HG02973 (cell line): ENCODE results near the gene FSD1L.
A peak's percentile ranks its signal among the peaks of the same experiment; 100 is the strongest.

Source experiments
- ATAC-seq: cut with Tn5 transposase; IDR thresholded peaks from one replicate; pipeline ENCODE4 v1.9.1; 2021; ENCODE audit warnings: moderate library complexity; ENCODE audit not compliant: unreplicated experiment

Gene FSD1L

DNA sequence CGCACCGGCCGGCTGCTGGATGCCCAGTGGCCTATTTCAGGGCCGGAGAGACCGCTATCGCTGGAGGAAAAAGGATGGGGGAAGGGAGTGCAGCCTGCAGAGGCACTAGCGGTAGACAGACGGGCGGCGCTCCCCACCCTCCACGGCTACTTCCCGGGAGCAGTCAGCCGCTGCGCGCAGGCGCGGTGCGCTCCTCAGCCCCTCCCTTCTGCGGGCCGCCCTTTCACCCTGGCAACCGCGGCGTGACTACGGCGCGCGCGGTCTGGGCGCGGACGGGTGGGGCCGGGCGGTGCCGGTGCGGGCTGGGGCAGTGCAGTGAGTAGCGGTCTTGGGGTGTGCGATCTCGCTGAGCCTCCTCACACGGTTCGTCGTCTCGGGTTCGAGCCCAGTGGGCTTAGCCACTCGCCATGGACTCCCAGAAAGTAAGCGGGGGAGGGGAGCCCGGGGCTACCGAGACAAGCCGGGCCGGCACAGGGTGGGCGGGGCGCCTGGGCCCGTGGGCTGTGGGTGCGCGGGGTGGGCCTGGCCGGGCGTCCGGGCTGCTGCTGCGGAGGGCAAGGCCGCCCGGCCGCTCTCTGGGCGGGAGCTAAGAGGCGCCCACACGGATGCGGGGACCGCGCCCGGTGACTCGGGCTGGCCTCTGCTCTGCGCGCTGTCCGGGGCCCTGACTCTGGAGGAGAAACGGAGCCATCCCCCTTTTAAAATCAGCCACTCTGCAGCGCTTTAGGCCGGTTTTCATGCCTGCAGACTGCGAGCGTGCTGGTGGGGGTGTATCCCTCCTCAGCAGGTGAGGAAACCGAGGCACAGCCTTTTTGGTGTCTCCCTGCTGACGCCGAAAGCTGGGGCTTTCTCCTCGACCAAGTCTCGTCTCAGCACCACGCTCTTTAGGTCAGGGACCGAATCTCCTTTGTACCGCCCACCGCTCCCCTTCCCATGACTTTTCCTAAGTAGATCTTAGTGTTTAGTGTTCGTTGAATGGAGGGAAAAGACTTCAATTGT lies at the start of gene FSD1L:
TSS of gene FSD1L (plus strand) at position 221 of the 999 bp plus-strand sequence. CDS start at position 408, 187 bp downstream.
- peak; percentile 93 for ATAC-seq

DNA sequence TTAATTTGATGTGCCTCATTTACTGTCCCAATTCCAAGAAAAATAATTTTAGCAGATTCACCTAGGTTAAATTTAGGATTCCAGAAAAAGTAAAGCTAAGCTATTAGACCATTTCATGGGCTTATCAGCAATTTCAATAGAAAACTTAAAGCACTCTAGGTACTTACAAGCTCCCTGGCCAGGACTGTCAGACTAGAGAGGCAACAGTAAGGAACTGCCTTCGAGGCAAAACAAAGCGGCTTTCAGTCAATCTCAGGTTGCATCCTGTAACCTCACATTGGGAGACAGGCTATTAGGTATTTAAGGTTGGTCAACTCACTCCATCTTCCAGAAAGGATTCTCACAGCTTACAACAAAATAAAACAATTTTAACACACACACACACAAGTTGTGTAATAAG lies 48.7 kb upstream of the FSD1L start:
- ATAC-seq: no peak

DNA sequence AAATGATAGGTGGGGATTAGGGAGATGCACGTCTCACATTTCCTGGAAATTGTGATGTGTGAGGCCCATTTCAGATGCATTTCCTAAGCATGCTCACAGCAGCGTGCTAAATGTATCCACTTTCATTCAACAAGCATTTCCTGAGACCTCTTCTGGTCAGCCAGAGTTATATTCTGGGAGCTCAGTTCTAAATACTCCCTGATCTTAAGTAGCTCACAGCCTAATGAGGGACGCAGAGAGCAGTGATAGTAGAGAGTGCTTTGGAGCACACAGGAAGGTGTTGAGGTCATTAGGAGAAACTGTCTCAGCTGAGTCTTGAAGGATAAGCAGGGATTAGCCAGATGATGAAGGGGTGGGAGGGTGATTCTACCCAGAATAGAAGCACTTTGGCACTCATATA lies 46.2 kb upstream of the FSD1L start:
- ATAC-seq: no peak

DNA sequence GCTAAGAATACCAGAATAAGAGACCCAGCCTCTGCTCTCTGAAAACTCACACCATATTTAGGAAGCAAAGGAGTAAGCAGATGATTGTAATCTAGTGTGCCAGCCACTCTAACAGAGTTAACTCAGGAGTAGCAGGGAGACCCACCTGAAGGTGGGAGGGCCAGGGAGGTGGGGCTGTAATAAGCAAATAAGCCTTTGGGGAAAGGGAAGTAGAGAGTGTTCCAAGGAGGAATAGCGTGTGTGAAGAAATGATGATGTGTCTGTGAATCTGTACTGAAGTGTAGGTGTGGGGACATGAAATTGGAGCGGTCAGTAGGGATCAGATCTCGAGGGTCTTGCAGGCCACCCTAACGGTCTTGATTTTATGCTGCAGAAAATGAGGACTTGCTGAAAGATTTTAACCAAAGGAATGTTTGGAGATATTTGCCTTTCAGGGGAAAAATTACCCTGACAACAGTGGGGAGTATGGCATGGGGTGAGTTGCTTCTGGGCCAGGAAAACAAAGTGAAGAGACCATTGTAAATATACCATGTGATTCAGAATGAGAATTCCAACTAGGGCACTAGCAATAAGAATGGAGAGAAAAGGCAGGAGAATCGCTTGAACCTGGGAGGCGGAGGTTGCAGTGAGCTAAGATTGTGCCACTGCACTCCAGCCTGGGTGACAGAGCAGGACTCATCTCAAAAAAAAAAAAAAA lies 44.1 kb upstream of the FSD1L start:
- no peak for ATAC-seq

DNA sequence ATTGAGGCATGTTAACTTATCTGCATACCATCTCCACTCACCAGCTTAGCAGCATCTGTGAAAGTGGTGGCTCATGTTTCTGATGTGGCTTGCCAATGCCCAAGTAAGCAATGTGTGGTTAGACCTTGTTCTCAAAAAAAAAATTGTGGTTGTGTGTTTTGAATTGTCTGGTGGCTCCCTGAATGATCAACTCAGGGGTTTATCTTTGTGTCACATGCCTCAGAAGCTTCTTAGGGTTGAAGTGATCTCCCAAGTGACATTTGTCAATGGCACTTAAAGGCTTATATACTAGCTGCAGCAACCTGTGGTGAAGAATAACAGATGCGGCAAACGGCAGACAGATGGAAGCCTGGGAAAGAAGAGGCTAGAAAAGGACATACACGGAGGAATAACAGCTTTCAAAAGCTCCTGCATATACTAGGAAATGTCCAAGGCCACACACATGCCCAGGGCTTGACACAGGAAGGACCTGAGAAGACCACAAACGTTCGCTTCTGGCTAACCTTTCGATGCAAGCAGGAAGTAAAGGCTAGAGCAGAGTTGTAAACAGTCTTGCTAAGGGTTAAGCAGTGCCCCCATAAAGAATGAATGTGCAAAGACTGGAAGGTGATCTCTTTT lies 42.2 kb upstream of the FSD1L start:
- peak; percentile 91 for ATAC-seq

DNA sequence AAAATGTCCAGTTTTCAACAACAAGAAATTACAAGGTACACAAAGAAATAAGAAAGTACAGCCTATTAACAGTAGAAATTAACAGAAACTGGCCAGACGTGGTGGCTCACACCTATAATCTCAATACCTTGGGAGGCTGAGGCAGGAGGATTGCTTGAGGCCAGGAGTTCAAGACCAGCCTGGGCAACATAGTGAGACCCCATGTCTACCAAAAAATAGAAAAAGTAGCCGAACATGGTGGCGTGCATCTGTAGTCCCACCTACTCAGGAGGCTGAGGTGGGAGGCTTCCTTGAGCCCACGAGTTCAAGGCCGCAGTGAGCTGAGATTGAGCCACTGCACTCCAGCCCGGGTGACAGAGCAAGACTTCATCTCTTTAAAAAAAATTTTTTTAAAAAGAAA lies 41.5 kb upstream of the FSD1L start:
- ATAC-seq: no peak

DNA sequence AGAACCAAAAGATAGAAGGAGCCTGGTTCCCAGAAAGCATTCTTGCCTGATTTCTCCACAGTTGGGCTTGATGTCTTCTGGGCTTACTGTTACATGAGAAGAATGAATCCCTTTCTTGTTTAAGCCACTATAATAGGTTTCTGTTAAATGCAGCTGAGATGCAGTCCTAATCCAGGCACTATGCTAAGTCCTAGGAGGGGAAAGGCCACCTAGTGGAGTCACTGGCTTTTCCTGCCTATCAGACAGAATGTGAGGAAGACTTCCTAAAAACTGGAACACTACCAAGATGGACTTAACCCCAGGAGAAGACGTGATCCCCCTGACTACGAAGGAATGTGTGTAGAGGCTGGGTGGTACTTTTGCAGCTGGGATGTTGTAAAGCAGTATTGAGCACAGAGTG lies 34.3 kb upstream of the FSD1L start:
- ATAC-seq: no peak

DNA sequence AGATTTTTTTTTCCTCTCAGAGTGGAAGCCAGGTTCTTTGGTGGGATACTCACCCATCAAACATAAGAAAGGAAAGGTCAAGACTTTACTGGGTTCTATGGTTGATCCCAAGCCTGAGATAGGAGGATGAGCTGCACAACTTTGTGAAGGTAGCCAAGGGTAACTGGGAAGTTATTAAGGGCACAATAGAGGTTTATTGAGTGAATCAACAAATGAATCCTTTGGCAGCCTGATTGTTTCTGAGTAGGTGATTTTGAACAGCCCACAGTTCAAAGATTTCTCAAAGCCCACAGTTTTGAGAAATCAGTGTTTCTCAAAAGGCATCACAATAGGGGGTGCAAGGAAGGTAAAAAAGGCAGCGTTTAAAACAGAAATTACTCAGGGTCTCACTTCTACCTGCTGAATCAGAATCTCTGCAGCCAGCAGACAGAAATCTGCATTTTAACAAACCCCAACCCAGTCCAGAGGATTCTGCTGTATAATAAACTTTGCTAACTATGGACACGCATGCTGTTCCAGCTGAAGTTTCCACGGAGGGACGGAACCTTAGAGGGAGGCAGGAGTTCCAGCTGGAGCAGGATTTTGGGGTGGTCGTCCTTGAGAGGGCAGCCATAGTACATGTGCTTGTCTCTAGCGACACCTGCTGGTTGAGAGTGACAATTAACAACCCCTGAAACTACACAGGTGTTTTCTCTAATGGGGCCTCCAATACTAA lies 32.7 kb upstream of the FSD1L start:
- peak; percentile 71 for ATAC-seq

DNA sequence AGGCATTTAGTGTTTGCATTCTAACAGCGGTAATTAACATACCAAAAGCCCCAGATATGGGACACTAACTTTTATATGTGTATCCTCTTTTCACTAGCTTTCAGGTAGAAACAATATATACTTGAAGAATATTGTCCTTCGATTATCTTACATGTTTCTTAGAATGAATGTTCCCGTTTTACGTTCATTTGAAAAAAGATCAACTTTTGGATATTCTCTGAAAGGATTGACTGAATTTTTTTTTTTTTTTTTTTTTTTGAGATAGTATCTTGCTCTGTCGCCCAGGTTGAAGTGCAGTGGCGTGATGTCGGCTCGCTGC lies 32.2 kb upstream of the FSD1L start:
- ATAC-seq: no peak

DNA sequence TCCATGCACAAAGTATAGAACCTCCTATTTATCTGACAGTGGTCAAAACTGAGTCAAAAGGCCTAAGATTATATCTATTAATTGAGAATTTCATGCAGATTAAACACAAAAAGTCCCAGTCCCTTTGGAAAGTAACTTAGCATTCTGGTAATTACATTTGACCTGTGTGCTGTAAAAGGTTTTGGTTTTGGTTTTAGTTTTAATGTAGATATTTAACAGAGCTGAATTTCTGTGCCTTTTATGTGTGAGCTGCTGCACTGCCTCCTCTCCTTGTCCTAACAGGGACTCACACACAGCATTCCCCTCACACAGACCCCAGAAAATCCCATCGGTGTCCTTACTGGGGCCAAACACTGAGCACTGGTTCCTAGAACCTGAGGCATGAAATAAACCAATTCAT lies 31.0 kb upstream of the FSD1L start:
- ATAC-seq: peak; percentile 73

DNA sequence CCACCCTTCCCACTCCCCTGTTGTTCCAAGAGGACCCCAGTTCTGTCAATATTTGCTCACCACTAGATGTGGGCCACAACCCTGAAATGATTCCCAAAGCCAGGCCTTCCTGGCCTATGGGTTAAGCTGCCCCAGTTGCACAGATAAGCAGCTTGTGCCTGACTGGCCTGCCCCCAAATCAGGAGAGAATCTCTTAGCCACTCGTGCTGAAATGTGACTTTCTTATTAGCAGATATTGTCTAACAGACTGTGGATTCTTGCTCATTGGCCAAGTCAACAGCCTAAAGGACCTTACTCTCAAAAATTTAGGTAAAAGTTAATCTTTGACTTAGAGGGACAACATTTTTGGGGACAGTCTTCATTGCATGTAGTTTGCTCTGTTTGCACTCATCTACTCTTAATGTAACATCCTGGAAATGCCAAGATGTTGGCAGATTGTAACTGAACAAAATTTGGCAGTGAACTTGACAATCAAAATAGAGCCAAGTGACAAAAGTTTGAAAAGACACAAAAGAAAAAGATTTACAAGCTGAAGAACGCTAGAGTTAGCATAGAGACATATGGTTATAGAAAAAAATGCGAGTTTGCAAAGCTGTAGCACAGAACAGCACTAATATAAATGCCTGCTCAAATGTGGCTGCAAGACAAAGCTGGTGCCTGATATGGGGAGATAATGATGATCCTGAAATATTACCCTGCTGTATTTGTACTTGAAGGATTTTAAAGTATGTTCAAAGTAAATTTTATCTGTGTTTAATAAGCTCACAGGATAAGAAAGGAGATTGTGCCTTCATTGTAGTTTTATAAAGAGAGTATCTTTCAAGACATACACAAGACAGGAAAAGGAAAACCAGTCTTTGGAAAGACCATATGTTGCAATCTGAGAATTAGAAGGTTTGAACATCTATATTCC lies 29.0 kb upstream of the FSD1L start:
- no peak for ATAC-seq

DNA sequence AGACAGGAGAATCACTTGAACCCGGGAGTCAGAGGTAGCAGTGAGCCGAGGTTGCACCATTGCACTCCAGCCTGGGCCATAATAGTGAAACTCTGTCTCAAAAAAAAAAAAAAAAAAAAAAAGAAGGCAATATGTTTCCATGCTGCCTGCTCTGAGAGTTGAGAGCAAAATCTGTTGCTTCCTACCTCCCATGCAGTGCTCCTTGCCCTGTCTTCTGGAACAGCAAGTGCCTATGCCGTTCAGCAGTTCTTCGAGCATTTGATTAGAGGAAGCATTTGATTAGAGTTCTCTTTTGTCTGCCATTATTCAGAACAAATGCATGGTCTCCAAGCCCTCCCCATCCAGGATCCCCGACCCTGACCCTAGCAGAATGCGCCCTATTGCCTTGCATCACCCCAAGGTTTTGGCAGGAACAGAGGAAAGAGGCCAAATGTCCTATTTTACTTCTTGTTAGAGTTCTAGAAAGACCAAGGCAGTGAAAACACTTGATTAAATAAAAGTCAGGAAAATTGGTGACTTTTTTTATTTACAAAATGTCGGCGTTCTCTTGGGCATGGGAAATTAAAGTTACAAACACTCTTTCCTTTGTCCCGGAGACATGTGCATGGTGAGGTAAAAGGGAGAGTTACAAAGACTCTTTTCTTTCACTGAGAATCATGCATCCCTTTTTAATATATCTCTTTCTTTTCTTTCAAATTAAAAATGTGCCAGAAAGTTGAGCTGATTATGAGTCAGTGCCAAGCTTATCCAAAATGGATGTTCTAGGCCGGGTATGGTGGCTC lies 27.8 kb upstream of the FSD1L start:
- no peak for ATAC-seq

DNA sequence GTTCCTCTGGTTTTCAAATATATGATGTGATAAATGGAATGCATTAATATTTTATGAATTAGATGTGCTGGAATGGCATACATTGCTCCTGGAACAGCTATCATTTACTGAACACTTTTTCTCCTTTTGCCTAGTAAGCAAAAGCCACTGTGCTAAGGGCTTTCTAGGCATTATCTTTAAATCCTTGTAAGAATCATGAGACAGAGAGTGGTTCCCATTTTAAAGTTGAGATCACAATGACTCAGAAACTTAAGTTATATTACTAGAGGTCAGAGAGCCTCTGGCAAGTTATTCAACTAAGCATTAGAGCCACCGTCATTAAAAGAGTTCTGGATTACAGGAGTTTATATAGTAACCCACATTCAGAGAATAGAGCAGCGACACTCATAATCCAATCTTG lies 26.7 kb upstream of the FSD1L start:
- ATAC-seq: no peak

DNA sequence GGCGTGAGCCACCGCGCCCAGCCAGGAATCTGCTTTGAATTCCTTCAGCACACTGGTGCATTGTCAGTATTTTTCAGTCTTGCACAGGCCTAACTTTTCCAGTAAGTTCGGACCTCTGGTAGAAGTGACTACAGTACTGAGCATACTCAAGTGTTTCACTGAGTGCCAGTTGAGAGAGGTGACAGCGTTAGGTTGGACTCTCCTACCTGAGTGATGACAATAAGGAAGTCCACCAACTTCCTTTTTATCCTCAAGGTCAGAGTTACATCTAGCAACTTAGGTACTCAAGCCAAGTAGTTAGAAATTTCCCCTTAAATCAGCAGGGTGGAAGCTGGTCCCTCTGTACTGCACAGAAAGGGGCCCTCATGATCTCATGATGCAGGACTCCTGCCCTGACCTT lies 26.0 kb upstream of the FSD1L start:
- ATAC-seq: no peak

DNA sequence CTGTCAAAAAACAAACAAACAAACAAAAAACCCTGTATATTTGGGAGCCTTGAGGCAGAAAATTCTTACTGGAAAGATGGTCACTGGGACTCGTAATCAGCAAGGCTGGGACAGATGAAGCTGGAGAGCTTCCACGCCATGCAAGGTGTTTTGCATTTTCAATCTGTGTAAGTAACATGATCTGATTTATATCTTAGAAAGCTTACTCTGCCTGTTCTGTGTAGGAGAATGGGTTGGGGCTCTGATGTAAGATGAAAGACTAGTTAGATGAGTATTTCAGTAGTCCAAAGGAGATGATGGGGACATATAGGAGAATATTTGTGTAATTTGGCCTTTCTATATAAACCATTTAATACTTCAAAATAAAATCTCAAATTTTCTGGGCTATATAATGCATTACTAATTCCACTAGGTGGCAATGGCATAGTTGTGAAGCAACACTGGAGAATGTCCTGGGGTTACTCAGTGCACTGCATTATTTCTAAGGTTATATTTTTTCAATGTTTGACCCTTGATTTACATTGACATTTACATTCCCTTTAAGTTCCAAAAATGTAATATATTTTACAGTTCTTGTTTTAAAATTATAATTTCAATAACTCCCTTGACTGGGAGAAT lies 21.9 kb upstream of the FSD1L start:
- ATAC-seq: no peak

DNA sequence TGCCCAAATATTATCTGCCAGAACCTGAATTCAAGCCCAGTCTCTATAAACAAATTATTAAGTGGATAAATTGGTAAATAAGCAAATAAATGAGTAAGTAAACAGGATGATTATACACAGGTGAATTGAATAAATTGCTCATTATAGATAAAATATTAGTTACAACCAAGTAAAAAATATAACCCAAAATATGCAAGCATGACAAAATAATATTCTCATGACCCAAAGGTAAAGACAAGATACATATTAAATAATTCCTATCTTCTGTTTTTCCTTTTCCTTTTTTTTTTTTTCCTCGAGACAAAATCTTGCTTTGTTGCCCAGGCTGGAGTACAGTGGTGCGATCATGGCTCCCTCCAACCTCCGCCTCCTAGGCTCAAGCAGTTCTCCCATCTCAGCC lies 21.2 kb upstream of the FSD1L start:
- ATAC-seq: no peak

DNA sequence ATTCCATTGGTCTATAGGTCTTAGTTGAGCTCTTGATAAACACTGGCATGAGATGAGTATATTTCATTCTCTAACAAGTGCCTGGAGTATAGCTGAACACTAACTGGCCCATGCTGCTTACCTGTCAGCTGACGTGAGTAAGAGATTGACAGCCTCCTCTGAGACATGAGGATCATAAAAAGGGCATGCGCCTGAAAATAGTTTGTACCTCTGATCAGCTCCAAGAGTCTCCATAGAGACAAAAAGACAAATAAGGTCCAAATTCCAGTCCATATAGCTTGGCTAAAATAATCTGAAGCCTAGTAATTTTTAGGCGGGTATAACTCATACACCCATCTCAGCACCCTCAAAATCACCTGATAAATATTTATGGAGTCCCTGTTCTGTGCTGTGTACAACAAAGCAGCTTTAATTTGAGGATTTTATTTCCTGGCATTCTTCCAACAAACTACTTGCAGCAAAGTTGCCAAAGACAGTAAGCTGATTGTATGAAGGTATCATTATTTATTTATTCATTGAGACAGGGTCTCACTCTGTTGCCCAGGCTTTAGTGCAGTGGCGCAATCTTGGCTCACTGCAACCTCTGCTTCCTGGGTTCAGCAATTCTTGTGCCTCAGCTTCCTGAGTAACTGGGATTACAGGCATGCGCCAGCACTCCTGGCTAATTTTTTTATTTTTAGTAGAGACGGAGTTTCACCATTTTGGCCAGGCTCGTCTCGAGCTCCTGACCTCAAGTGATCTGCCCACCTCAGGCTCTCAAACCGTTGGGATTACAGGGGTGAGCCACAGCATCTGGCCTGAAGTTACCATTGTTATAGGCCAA lies 16.2 kb upstream of the FSD1L start:
- no peak for ATAC-seq

DNA sequence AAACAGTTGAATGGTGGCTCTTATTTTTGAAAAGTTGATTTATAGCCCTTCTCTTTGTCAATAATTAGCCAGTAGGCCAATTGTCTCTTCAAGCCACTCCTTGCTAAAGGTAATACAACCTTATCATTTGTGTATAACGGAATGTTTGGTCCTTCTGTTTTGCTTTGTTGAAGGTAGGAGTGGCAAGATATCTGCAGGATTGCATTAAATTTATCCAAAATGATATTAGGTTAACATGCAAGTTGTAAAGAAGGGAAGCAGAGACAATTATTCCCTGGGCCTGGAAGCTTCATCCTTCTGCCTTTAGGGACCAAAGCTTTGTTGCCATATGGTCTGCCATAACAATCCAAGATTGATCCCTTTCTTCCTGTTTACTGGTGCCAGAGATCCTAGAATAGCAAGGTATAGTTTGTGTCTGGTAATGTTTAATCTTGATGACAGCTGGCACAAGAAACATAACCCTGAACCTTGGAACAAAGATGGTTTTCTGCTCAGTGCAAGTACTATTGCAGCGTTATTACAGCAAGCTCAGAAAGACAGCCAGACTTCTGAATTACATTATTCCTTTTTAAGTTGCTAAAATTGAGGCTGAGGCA lies 15.5 kb upstream of the FSD1L start:
- ATAC-seq: no peak
